GM21737 (cell line): ENCODE measurements around the gene RPL18A.

ENCODE experiments used
- ATAC-seq: cut with Tn5 transposase; IDR thresholded peaks from one replicate; pipeline ENCODE4 v1.9.1; 2021; ENCODE audit warnings: mild to moderate bottlenecking, moderate library complexity; ENCODE audit not compliant: unreplicated experiment

Gene RPL18A

DNA sequence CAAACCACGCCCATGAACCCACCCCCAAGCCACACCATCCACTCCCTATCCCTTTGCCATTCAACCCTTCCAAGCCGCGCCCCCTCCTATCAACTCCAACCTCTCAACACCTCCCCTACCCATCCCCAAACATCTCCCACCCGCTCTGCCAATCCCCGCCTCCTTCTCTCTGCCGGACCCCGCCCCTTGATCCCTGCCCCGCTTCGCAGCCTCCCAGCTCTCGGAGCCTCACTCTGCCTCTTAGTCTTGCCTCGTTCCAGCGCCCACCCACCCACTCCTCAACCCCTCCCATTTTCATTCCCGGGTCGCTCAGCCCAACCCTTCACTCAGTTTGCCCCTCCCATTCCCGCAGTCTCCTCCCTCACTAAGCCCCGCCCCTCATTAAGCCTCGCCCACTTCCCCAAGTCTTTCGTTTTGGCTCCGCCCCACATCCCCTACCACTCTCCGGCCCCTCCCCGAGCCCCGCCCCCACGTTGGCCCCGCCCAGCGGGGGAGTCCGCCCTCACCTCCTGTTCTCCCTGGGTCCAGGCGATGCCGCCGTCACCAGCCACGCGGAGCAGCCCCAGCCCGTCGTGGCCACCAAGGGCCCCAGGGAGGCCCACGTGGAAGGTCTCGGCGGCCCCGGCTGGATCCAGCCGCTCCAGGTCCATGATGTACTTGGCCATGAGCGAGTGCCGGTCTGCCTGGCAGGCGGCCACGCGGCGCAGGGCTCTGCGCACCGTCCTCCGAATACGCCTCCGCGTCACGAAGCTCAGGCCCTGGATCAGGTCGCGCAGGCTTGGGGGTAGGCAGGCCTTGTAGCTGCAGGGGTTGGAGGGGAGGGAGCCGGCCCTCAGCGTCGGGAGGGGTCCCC lies 17.7 kb upstream of the RPL18A start:
- ATAC-seq = no peak

DNA sequence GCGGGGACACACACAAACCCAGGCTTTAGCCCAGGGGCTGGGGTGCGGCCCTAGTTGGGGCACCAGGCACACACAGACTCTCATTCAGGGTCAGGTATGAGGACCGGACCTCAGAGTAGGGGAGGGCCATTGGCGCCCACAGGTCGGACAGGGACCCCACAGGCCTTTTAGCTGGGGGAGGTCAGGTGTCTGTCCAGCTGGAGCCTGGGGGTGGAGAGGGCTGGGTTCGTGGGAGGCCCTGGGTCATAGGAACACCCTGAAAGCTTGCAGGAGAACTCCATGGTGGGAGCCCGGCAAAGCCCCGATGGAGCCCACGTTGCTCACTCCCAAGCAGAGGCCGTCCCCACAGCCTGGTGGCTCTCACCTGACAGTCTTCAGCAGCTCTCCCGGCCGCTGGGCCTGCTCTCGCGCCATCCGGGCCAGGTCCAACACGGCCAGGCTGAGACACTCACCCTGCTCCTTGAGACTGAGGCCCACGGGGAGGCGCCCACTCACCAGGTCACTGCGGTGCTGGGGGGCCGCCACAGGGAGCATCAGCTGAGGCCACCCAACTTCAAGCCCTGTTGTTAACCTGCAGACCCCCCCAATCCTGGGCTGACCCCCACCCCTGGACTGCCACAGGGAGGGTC lies 16.9 kb upstream of the RPL18A start:
- ATAC-seq = no peak

DNA sequence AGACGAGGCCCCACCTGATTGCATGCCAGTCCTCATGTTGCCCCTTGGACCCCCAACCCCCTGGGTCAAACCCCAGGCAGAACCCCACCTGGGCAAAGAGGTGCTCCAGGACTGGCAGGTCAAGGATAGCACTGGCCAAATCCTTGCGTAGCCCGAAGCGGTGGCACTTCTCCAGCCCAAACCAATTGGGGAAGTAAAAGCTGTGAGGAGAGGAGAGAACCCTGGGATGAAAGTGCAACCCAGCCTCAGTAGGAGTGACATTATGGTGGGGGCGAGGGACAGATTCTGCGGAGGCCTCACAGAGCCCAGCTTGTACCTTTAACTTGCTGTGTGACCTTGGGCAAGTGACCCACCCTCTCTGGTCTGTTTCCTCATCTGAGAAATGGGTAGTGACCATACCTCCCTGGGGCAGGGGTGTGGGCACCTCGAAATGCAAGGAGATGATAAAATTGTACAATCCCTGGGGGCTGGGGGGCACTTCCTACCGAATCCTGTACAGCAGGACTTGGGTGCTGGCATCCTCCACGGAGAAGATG lies 16.4 kb upstream of the RPL18A start:
- no peak for ATAC-seq

DNA sequence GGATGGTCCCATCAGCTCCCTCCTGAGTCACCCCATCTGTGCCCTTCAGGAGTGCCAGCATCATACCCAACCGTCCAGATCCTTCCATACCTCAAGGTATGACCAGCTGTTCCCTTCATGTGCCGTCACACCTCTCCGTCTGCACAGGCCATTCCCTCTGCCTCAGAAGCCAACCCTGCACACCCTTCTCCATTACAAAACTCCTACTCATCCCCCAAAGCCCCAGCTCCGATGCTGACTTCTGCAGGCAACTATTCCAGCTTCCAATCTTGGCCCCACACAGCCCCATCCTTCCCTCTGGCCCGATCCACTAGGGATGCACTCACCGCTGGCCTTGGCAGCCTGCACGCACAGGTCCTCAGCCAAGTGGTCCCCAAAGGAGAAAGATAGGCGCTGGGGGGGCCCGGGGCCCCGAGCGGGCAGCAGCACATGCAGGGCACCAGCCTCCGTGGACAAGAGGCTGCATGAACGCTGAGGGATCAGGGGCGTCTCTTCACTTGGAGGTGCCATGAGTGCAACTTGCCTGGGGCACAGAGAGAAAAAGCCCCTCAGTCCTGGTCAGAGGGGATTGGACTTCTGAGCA lies 15.7 kb upstream of the RPL18A start:
- no peak for ATAC-seq

DNA sequence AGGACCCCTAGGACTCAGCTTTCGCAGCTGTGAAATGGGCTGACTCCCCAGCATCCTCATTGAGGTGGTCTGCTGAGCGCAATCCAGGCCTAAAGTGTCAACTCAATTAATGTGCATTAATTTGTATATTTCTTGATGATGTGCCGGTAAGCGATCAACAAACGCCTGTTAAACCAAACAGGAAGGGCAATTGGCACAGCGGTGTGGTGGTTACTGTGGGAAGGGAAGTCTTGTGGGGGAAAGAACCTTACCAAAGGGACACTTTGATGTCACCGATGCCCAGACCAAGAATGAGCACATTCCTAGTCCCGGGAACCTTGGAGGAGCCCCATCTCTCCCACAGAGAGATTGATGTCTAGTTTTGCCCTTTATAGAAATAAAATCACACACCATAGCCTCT lies 13.6 kb upstream of the RPL18A start:
- no peak for ATAC-seq

DNA sequence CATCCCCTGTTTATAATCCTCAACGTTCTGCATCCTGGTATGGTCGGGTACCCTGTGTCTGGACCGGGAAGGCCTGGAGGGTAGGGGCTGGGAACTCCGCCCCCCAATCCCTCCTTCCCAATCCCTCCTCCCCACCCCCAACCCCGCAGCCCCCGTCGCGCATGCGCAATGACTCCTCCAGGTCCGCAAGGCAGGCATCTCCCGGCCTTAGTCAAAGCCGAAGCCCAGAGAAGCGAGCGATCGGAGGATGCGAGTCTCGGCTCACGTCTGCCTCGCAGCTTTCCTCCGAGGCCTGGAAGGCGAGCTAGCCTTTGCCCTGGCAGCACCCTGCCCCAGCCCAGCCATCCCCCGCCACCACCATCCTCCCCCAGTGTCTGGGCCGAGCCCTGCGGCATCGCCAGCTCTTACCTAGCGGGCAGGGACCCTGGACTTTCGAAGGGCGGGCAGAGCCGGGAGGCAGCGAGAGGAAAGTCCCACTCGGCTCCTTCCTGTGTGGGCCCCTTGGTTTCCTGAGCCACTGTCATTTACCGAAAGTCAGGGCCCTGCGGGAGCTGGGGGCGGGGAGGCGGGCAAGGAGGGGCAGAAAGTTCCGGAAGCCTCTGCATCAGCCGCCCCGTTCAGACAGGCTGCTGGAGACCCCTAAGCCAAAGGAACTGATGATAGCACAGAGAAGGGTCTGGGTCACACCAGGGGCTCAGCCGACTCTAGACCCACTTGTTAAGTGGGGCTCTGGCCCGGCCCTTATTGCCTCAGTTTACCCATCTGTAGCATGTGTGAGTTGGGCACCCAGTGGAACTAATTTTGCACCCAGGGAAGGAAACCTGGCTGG lies 12.0 kb upstream of the RPL18A start, which contains the start of gene JAK3:
TSS of gene JAK3 (minus strand) at position 445 of the 829 bp plus-strand sequence. CDS start 3,565 bp downstream, outside the sequence.
- peak; percentile 60 for ATAC-seq

DNA sequence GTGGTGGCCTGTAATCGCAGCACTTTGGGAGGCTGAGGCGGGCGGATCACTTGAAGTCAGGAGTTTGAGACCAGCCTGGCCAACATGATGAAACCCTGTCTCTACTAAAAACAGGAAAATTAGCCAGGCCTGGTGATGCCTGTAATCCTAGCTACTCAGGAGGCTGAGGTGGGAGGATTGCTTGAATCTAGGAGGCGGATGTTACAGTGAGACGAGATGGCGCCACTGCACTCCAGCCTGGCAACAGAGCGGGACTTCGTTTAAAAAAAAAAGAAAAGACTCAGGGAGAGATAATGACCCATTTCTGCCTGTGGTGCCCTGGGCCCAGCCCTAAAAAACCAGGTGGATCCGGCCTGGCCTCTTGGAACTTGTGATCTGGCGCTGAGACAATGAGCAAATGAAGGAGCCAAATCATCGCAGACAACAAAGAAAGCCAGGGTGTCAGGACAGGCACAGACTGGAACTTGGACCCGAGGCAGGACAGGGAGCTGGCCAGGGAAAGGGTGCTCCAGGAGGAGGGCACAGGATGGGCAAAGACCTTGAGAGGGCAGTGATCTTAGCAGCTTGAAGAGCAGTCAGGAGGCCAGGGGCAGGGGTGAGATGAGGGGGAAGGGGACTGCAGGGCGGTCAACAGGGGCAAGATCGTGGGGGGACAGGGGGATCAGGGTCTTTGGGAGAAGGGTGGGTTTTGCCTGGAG lies 11.0 kb upstream of the RPL18A start:
- ATAC-seq = no peak

DNA sequence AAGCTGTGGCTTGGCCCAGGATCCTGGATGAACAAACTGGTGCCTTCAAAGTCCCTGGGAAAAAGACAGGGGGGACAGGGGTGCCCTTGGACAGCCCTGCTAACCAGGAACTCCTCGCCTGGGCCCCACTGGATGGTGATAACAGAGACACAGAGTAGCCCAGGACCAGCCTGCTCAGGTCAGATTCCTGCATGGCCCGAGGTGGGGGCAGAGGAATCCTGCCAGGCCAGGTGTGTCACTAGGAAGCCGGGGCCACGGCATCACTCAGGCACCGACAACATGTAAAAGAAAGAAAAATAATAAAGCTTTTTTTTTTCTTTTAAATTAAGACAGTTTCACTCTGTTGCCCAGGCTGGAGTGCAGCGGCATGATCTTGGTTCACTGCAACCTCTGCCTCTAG lies 5.6 kb upstream of the RPL18A start:
- ATAC-seq = no peak

DNA sequence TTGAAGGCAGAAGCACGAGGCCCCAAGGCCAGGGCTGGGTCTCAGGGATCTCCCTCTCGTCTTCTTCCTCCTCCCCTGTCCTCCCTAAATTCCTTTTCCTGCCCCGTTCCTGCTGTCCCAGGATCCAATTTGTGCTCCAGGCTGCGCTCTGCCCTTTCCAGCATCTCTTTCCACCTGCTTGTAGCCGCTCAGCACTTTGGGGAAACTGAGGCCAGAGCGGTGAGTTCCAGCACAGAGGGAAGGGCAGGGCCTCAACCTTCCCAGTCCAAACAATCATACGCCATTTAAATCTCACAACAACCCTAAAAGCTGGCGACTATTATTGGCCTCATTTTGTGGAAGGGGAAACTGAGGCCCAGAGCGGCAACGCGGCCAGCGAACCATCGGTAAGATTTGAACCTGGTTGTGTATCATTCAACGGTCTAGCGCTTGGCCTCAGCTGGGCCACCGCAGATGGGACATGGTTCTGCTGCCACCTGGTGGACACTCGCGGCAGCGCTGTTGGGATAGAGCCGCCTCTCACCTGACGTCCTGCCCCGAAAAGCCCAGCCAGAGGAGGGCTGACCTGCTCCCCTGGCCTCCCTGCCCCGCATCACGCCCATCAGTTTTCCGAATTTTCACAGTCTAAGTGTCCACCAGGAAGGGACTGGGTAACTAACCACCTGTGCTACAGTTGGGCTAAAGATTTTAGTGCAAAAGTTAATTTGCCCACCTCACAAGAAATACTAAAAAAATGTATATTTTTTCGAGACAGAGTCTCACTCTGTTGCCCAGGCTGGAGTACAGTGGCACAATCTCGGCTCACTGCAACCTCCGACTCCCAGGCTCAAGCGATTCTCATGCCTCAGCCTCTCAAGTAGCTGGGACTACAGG lies 4.2 kb upstream of the RPL18A start:
- ATAC-seq = no peak

DNA sequence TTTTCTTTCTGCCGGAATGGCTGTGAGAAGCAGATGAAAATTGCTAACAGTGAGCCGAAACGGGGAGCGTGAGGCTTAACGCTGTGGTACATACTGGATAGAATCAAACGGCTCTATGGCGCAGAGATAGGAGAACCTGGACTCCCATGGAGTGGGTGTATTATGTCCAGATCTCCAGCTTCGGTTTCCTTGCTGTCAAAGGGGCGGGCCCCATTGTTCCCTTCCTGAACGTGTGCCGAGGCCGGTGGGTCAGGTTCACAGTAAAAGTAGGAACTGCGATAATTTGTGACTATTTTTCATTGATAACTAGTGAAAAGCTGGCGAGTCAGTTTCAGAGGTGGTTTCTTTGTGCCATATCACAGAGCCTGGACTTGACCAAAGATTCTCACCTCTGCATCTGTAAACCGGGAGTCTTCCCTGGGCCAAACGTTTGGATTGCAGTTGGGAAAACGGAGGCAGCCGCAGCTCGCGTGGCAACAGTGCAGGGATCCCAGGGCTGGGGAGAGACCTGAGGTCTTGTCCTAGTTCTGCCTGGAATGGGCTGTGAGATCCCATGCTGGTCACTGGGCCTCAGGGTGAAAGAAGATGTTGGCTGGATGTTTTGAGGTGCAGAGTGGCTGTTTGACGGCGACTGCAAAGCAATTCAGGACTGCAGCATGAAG lies 752 bp downstream of the RPL18A start:
- ATAC-seq = no peak

DNA sequence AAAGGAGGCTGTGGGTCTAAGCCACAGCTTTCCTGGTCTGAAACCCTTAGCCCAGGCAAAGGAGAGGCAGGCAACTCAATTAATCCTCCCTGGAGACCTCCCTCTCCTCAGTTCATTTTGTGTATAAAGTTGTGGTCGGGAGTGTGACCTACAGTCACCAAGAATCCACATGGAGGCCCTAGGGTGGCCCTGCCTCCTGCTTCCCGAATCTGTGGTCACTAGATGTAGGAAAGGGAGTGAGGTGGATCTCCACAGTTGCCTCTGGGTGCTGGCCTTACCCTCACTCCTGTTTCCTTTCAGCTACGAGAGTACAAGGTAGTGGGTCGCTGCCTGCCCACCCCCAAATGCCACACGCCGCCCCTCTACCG lies 1.3 kb downstream of the RPL18A start:
- ATAC-seq = no peak

DNA sequence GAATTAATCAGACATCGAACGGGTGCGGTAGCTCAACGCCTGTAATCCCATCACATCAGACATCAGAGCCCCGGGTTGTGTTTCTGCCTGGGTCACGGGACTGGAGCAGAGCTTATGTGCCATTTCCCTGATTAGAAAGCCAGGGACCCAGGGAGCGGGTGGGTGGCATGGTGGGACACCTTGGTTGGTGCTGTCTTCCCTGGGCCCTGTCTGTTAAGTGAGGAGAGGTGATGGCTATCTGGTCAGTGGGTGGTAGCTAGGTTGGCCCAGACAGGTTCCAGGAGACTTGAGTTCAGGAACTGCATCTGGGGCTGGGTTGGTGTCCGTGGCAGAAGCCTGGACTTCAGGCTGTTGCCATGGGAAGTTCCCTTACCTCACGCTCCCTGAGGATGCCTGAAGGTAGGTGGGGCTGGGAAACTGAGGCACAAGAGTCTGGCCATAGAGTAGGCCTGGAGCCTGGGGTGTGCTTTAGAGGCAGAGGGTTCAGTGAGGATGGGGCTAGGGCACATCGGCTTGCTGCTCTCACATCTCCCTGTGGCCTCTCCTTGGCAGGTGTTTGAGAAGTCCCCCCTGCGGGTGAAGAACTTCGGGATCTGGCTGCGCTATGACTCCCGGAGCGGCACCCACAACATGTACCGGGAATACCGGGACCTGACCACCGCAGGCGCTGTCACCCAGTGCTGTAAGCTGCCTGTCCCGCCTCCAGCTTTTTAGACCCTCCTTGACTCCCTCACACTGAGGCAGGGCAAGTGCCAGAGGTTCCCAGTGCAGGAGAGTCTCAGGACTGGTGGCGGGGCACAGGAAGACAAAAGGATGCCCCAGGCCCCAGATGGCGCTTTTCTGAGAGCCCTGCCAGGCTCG lies 2.1 kb downstream of the RPL18A start:
- no peak for ATAC-seq

DNA sequence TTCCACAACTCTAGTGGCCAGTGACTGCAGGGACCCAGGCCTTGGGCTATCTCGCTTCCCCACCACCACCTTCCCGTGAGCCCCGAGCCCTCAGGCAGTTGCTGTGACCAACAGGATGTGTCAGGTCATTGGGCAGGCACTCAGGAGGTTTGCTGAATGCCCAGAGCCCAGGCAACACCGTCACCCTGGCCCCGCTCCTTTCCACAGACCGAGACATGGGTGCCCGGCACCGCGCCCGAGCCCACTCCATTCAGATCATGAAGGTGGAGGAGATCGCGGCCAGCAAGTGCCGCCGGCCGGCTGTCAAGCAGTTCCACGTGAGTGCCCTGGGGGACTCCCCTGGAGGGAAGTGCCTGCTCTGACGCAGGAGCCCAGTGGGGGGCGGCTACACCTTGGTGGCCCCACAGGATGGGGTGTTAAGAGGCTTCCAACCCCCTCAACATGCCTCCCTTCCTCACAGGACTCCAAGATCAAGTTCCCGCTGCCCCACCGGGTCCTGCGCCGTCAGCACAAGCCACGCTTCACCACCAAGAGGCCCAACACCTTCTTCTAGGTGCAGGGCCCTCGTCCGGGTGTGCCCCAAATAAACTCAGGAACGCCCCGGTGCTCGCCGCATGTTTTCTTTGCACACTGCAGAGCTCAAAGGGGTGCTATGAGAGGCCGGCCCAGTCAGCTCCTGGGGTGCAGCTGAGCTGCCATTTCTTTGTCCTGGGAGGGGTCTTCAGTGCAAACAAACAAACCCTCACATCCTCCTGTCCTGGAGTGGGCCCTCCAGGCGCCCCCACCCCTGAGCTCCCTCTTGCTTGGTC lies 3.2 kb downstream of the RPL18A start:
- ATAC-seq = no peak

DNA sequence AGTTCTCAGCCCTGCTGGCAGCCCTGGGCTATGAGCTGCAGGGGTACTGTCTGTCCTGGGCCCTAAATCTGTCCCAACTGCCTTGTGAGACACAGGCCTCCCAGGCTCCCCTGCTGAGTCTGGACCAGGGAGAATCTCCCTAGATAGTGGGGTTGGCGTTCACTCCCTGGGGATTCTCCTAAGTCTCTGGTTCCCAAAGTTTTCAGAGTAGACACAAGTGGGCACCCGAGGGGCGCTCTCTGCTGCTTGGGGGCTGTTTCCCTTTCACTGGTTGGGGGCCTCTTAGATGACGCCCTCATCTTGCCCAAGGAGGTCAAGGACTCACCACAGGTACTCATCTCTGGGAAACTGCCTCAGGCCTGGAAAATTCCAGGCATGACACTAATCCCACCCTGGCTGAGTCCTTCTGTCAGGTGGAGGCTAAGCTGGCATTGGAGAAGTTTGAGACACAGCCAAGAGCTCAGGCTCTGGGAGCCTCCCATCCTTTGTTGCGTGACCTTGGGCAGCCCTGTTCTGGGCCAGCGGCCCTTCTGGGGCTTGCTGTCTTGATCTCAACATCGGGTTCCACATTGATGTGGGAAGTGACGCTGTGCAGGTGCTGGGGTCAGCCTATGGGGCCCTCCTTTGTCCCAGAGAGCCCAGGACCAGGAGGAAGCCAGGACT lies 3.9 kb downstream of the RPL18A start:
- no peak for ATAC-seq

DNA sequence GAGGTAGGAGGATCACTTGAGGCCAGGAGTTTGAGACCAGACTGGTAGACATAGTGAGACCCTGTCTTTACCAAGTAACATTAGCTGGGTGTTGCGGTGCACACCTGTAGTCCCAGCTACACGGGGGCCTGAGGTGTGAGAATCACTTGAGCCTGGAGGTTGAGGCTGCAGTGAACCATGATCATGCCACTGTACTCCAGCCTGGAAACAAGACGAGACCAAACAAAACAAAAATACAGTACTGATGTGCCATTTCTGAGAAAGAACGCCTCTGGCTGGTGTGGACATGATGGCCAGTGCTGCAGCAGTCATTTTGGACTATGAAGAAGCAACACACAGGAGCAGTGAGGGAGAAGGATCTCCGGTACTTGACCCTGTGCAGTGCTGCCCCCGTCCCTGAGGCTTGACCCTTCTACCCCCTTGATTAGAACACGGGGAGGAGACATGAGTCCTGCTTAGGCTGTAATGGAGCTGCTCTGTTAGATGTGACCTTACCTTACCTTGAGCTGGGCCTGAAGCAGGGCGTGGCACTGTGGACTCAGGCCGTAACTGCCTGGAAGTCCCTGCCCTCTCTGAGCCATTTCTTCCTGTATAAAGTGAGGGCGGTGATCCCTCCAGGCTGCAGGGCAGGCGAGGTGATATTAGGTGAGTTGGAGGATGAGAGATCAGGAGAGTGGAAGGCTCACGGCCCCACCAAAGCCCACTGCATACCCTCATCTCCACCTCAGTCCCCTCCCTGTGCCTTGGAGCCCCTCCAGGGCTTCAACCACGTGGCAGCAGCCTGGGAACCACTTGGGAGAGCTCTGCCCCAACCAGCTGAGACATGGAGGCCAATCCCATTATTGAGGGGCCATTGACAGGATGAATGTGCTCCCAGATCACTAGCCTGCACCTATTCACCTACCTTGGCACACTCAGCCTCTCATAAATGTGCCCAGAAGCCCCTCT lies 5.9 kb downstream of the RPL18A start:
- no peak for ATAC-seq
